ENCODE measurements around the gene PRPF38B.

PRPF38B gene

DNA sequence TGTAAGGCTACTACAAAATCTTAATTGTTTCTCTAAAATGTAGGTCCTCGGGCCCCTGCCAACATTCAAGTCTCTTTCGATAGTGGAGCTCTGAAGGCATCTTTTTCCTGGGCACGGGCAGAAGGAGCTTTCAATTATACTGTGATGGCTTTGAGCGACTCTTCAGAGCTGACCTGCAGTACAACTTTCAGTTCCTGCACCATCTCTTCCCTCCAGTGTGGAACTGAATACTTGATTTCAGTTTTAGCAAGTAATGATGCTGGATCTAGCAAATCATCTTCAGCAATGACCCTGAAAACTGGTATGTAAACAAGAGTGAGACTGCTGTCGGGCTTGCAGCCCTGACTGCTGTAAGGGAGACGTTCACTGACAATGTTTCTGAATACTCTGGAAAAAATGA, 30.2 kb downstream of the PRPF38B start:
- DNase-seq (ENCODE audit: low read depth) = peak; percentile 29
- H3K4me3 ChIP-seq (ENCODE audit: low read length) = no peak overlapping the region; the same call in 1 of the 2 replicates
- TF ChIP-seq, protein P1, sequence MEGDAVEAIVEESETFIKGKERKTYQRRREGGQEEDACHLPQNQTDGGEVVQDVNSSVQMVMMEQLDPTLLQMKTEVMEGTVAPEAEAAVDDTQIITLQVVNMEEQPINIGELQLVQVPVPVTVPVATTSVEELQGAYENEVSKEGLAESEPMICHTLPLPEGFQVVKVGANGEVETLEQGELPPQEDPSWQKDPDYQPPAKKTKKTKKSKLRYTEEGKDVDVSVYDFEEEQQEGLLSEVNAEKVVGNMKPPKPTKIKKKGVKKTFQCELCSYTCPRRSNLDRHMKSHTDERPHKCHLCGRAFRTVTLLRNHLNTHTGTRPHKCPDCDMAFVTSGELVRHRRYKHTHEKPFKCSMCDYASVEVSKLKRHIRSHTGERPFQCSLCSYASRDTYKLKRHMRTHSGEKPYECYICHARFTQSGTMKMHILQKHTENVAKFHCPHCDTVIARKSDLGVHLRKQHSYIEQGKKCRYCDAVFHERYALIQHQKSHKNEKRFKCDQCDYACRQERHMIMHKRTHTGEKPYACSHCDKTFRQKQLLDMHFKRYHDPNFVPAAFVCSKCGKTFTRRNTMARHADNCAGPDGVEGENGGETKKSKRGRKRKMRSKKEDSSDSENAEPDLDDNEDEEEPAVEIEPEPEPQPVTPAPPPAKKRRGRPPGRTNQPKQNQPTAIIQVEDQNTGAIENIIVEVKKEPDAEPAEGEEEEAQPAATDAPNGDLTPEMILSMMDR (conservative IDR thresholded peaks at IDR 0.05; ENCODE audit: low read length) = no peak

- TF ChIP-seq, protein P1 (conservative IDR thresholded peaks at IDR 0.05; ENCODE audit: low read length) = no peak
- DNase-seq (ENCODE audit: low read depth) = no peak
- no peak overlapping the region for H3K4me3 ChIP-seq (ENCODE audit: low read length)
Measured at GRCh38 chr1:108725906-108726305, 33.8 kb downstream of the PRPF38B start.

- TF ChIP-seq, protein P1 (conservative IDR thresholded peaks at IDR 0.05; ENCODE audit: low read length) = no peak
- no peak for DNase-seq (ENCODE audit: low read depth)
- H3K4me3 ChIP-seq (ENCODE audit: low read length) = no peak overlapping the region
Measured at GRCh38 chr1:108728327-108728923, 36.3 kb downstream of the PRPF38B start.

GRCh38 chr1:108729481-108729880, 37.4 kb downstream of the PRPF38B start:
- DNase-seq (ENCODE audit: low read depth) = no peak
- H3K4me3 ChIP-seq (ENCODE audit: low read length) = no peak overlapping the region
- TF ChIP-seq, protein P1 (conservative IDR thresholded peaks at IDR 0.05; ENCODE audit: low read length) = no peak

- DNase-seq (ENCODE audit: low read depth) = no peak
- TF ChIP-seq, protein P1 (conservative IDR thresholded peaks at IDR 0.05; ENCODE audit: low read length) = no peak
- no peak overlapping the region for H3K4me3 ChIP-seq (ENCODE audit: low read length)
Measured at GRCh38 chr1:108732398-108732797, 40.3 kb downstream of the PRPF38B start.

GRCh38 chr1:108734171-108734865, 42.2 kb downstream of the PRPF38B start:
- TF ChIP-seq, protein P1 (conservative IDR thresholded peaks at IDR 0.05; ENCODE audit: low read length) = no peak
- no peak overlapping the region for H3K4me3 ChIP-seq (ENCODE audit: low read length)
- DNase-seq (ENCODE audit: low read depth) = no peak

DNA sequence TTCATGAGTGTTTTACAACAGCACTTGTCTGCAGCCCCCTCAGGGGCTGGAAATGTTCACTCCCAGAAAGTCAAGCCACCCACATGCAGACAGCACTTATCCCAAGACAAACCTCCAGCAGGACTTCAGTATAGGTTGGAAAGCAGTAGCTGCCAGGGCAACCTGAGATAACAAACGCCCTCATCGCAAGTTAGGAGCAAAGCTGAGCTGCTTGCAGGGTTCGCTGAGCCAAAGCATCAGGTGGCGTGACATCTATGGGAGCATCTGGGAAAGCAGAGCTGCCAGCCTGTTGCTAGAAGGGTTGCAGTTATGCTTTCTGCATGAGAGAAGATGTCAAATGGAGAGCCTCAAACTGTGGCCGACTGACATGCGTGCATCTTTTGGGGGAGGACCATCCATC, 50.1 kb downstream of the PRPF38B start:
- H3K4me3 ChIP-seq (ENCODE audit: low read length) = no peak overlapping the region
- TF ChIP-seq, protein P1 (conservative IDR thresholded peaks at IDR 0.05; ENCODE audit: low read length) = no peak
- peak; percentile 1 for DNase-seq (ENCODE audit: low read depth)
